Astrocyte of the cerebellum (primary cell): ENCODE measurements around the gene DNAJC30.

Source experiments
- DNase-seq: peaks from one replicate; pipeline ENCODE4 v3.0.0-alpha.2; 2011; ENCODE audit warnings: low read depth
- H3K4me3 ChIP-seq: 2 replicates; pipeline ENCODE4 v1.5.1; 2011; ENCODE audit warnings: mild to moderate bottlenecking, low read depth, low read length, moderate library complexity
- CTCF ChIP-seq: IDR thresholded peaks from 2 replicates; pipeline ENCODE4 v1.5.1; 2012; ENCODE audit warnings: low read length, low read depth, moderate library complexity, mild to moderate bottlenecking; ENCODE audit errors: missing control alignments
- in situ Hi-C: cut with HindIII; loops from 2 replicates; pipeline ENCODE4 v1.10.0; 2017; ENCODE audit warnings: low sequenced_read_pairs

DNAJC30 gene

GRCh38 chr7:73685311-73685710 lies 2.1 kb upstream of the DNAJC30 start:
- in situ Hi-C loops = no loop called here
- no peak for TF ChIP-seq CTCF
- no peak for DNase-seq
- H3K4me3 ChIP-seq = no peak overlapping the region

- DNase-seq = no peak
- TF ChIP-seq CTCF = no peak
- in situ Hi-C loops = no loop called here
- peak overlapping the region; percentile 99 for H3K4me3 ChIP-seq
These were observed 788 bp upstream of the DNAJC30 start for GRCh38 chr7:73683788-73684693.

GRCh38 chr7:73682745-73683055 lies 553 bp downstream of the DNAJC30 start:
- peak overlapping the region; percentile 99 for H3K4me3 ChIP-seq
- in situ Hi-C loops = no loop called here
- no peak for TF ChIP-seq CTCF
- no peak for DNase-seq

GRCh38 chr7:73681031-73681430 lies 2.2 kb downstream of the DNAJC30 start:
- in situ Hi-C loops = no loop called here
- TF ChIP-seq CTCF = no peak
- DNase-seq = peak; percentile 15
- H3K4me3 ChIP-seq = no peak overlapping the region

- in situ Hi-C loops = no loop called here
- no peak for TF ChIP-seq CTCF
- no peak overlapping the region for H3K4me3 ChIP-seq
- no peak for DNase-seq
These were observed 2.8 kb downstream of the DNAJC30 start for GRCh38 chr7:73680501-73680900.

GRCh38 chr7:73679709-73680108 lies 3.5 kb downstream of the DNAJC30 start:
- H3K4me3 ChIP-seq = no peak overlapping the region
- no peak for DNase-seq
- TF ChIP-seq CTCF = no peak
- in situ Hi-C loops = no loop called here
